HepG2 (cell line): Measurements from ENCODE around the gene RPS2. TPM values are rescaled to one million over a fixed set of nuclear protein-coding genes. Genes with fewer than 3 reads are reported as not detected.

Experiments used
- ATAC-seq: fragments of 200-7000 bp; cut with Tn5 transposase; 3 replicates; pipeline ENCODE4 v1.9.1; 2020; ENCODE audit warnings: mild to moderate bottlenecking, moderate library complexity
- BruUV-seq: library from RNA; stranded (reverse); fragments of 400-500 nt; replicated peaks from 2 replicates; lab custom pipeline; 2021; lab: Mats Ljungman, UMichigan
- CTCF ChIA-PET: fragments of 300-600 bp; formaldehyde crosslinking; extraction: SDS; loops from one replicate; lab custom pipeline; 2021; ENCODE audit warnings: low total read pairs, inconsistent platforms, low intra/inter-chr PET ratio; lab: Yijun Ruan, JAX
- POLR2A ChIA-PET: fragments of 350-600 bp; sonication (Branson Sonifier 250); formaldehyde crosslinking; loops from one replicate; lab custom pipeline; 2020; ENCODE audit warnings: antibody characterized with exemption, inconsistent platforms; lab: Yijun Ruan, JAX
- DNase-seq: peaks from one replicate; pipeline ENCODE4 v3.0.0-alpha.2; 2015; ENCODE audit warnings: low spot score
- FAIRE-seq: peaks from 3 replicates; lab custom pipeline; 2011; peaks lifted over from hg19 to GRCh38; lab: Jason Lieb, UNC
- H2AFZ ChIP-seq: one replicate; pipeline ENCODE4 v1.6.1; 2011; ENCODE audit warnings: low read length, inconsistent platforms
- H3K27ac ChIP-seq: fragments of 300-600 bp; 3 replicates; pipeline ENCODE4 v1.8.0; 2011; ENCODE audit warnings: mixed run types, mild to moderate bottlenecking, mixed read lengths, low read length, inconsistent platforms; ENCODE audit not compliant: insufficient read depth; ENCODE audit errors: extremely low read length
- H3K27me3 ChIP-seq, 2 experiments: fragments of 200-600 bp in 1 of 2; 2 replicates in 1 of 2; 3 replicates in 1 of 2; pipeline versions ENCODE4 v1.6.0 to v1.8.0; 2011; ENCODE audit warnings: low read length in 2 of 2, mild to moderate bottlenecking in 2 of 2, moderate library complexity in 2 of 2, inconsistent platforms in 1 of 2; ENCODE audit not compliant: insufficient read depth in 2 of 2, control insufficient read depth in 1 of 2
- H3K36me3 ChIP-seq, 2 experiments: fragments of 200-600 bp in 1 of 2; replicated peaks in 1 of 2; 2 replicates in 1 of 2; 3 replicates in 1 of 2; pipeline versions ENCODE4 v1.5.1 to v1.8.0; 2011; ENCODE audit warnings: low read length in 2 of 2, inconsistent platforms in 1 of 2; ENCODE audit not compliant: insufficient read depth in 2 of 2, control insufficient read depth in 1 of 2
- H3K4me1 ChIP-seq: 2 replicates; pipeline ENCODE4 v1.5.1; 2012; ENCODE audit warnings: low read length, inconsistent platforms; ENCODE audit not compliant: insufficient read depth
- H3K4me2 ChIP-seq: 2 replicates; pipeline ENCODE4 v1.6.0; 2011; ENCODE audit warnings: low read depth, low read length, inconsistent platforms
- H3K4me3 ChIP-seq, 3 experiments: fragments of 200-600 bp in 1 of 3; sonication (generic), shearing (Covaris generic) in 1 of 3; replicated peaks in 1 of 3; 2 replicates each; pipeline ENCODE4 v1.5.1; 2011 to 2016; ENCODE audit warnings: low read length in 3 of 3, inconsistent platforms in 2 of 3, low read depth in 2 of 3, mild to moderate bottlenecking in 2 of 3, control low read depth in 1 of 3, mixed read lengths in 1 of 3; ENCODE audit not compliant: insufficient read depth in 1 of 3
- H3K79me2 ChIP-seq: one replicate; pipeline ENCODE4 v1.6.1; 2011; ENCODE audit warnings: low read length, inconsistent platforms; ENCODE audit not compliant: insufficient read depth
- H3K9ac ChIP-seq: 2 replicates; pipeline ENCODE4 v1.6.0; 2011; ENCODE audit warnings: mild to moderate bottlenecking, low read depth, low read length, inconsistent platforms; ENCODE audit not compliant: insufficient read depth
- H3K9me3 ChIP-seq: 2 replicates; pipeline ENCODE4 v1.5.1; 2012; ENCODE audit warnings: mild to moderate bottlenecking, low read length
- H4K20me1 ChIP-seq: 2 replicates; pipeline ENCODE4 v1.6.0; 2011; ENCODE audit warnings: inconsistent platforms, mild to moderate bottlenecking, low read length, moderate library complexity; ENCODE audit not compliant: insufficient read depth
- WGBS: methylation state at CpG from one replicate; pipeline ENCODE4 v1.1.6; 2017; ENCODE audit warnings: low lambda C conversion rate; 5-methylcytosine and 5-hydroxymethylcytosine counted together
- in situ Hi-C: cut with HindIII; loops from 2 replicates; pipeline ENCODE4 v1.10.0; 2017; ENCODE audit warnings: low pct_unique_long_range_greater_than_20kb; ENCODE audit not compliant: extremely low pct_ligation_motif_present
- intact Hi-C: fragments of 100-400 bp; cut with micrococcal nuclease; formaldehyde crosslinking; loops from one replicate; pipeline ENCODE4 v1.10.0; 2022; ENCODE audit not compliant: unreplicated experiment
- polyA plus RNA-seq, 8 experiments: library from polyadenylated mRNA; depleted of rRNA in 3 of 8; stranded (reverse) in 7 of 8; unstranded in 1 of 8; fragments of >200 nt; fragmentation: Illumina TruSeq in 4 of 8; extraction: Trizol in 4 of 8; gene quantifications; 2 replicates each; pipeline versions ENCODE4 v1.2.1 to v1.2.3, GENCODE V29; 2011 to 2016; ENCODE audit warnings: low read depth in 4 of 8, missing spikeins in 1 of 8, mixed read lengths in 1 of 8; ENCODE audit not compliant: insufficient read depth in 1 of 8
- total RNA-seq, 5 experiments: library from RNA; depleted of rRNA; stranded (reverse); fragments of >200 nt; fragmentation: Illumina TruSeq; extraction: Trizol; gene quantifications; 2 replicates each; pipeline ENCODE4 v1.2.3, GENCODE V29; 2016; ENCODE audit warnings: low read depth in 1 of 5
- TF ChIP-seq, protein P1 (sequence below): IDR thresholded peaks from 2 replicates; pipeline ENCODE4 v1.6.1; 2016; ENCODE audit warnings: mild to moderate bottlenecking
- TF ChIP-seq, protein P2 (sequence below): sonication (generic); formaldehyde crosslinking; IDR thresholded peaks from 2 replicates; pipeline ENCODE4 v1.5.1; 2020; ENCODE audit warnings: mild to moderate bottlenecking, missing genetic modification reagents, moderate library complexity

The RPS2 gene
- total and polyA plus RNA-seq, 2 of the 13 experiments (the other 11 are each of a cell fraction or from before 2014, with no cell fraction given) = 1,908 to 4,514 TPM

DNA sequence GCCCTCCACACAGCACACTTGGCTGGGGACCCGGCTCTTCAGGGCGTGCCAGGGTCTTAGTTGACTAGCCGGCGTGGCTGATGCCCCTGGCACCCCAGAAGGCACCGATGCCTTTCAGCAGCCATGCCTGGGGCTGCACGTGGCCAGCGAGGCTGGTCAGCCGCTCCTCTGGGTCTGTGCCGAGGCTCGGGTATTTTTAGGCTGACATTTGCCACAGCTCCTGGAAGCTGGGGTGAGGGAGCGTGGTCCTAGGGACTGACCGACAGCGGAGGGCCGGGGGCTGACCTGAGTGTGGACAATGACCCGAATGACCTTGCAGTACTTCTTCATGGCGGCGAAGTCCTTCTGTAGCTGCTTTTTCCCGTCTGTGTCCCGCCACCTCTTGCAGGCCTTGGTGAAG lies 14.1 kb downstream of the RPS2 start:
- no peak for FAIRE-seq
- Histone ChIP-seq H4K20me1 (no peaks in the 10 kb centered on the region), H3K27ac (no peak overlapping the region), H3K27me3 (peaks cover 3 to 23% of the 10 kb centered on the region in 2 experiments; a peak in 4 of 5 replicates), H3K4me3 (no peak overlapping the region; a peak in 1 of 6 replicates), H3K9me3 (no peaks in the 10 kb centered on the region), H3K9ac (no peak overlapping the region), H2AFZ (no peak overlapping the region), H3K4me1 (peaks cover 34% of the 10 kb centered on the region), H3K36me3 (no peaks in the 10 kb centered on the region), H3K4me2 (peak overlapping the region; percentile 32; the same call in 1 of the 2 replicates), H3K79me2 (no peaks in the 10 kb centered on the region)
- TF ChIP-seq, protein P1, sequence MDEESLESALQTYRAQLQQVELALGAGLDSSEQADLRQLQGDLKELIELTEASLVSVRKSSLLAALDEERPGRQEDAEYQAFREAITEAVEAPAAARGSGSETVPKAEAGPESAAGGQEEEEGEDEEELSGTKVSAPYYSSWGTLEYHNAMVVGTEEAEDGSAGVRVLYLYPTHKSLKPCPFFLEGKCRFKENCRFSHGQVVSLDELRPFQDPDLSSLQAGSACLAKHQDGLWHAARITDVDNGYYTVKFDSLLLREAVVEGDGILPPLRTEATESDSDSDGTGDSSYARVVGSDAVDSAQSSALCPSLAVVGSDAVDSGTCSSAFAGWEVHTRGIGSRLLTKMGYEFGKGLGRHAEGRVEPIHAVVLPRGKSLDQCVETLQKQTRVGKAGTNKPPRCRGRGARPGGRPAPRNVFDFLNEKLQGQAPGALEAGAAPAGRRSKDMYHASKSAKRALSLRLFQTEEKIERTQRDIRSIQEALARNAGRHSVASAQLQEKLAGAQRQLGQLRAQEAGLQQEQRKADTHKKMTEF (CRISPR knock-in tag) = no peak
- TF ChIP-seq, protein P2, sequence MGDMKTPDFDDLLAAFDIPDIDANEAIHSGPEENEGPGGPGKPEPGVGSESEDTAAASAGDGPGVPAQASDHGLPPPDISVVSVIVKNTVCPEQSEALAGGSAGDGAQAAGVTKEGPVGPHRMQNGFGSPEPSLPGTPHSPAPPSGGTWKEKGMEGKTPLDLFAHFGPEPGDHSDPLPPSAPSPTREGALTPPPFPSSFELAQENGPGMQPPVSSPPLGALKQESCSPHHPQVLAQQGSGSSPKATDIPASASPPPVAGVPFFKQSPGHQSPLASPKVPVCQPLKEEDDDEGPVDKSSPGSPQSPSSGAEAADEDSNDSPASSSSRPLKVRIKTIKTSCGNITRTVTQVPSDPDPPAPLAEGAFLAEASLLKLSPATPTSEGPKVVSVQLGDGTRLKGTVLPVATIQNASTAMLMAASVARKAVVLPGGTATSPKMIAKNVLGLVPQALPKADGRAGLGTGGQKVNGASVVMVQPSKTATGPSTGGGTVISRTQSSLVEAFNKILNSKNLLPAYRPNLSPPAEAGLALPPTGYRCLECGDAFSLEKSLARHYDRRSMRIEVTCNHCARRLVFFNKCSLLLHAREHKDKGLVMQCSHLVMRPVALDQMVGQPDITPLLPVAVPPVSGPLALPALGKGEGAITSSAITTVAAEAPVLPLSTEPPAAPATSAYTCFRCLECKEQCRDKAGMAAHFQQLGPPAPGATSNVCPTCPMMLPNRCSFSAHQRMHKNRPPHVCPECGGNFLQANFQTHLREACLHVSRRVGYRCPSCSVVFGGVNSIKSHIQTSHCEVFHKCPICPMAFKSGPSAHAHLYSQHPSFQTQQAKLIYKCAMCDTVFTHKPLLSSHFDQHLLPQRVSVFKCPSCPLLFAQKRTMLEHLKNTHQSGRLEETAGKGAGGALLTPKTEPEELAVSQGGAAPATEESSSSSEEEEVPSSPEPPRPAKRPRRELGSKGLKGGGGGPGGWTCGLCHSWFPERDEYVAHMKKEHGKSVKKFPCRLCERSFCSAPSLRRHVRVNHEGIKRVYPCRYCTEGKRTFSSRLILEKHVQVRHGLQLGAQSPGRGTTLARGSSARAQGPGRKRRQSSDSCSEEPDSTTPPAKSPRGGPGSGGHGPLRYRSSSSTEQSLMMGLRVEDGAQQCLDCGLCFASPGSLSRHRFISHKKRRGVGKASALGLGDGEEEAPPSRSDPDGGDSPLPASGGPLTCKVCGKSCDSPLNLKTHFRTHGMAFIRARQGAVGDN (CRISPR knock-in tag) = 0 out of 2 replicates have a peak, but pooled peaks have one; percentile 35
- in situ Hi-C loops = no loop called here
- ATAC-seq = no peak
- BruUV-seq = no TSS peak
- WGBS = 85% methylated on average over 6 of the region's 19 CpGs
- intact Hi-C loops = no loop called here
- DNase-seq = no peak
- ChIA-PET CTCF (no interaction called here), POLR2A (interaction anchor here (1.5 to 3.6 kb wide), 3 partner anchors 7 to 14 kb away, joined by 8 to 27 read pairs (median 26); partner anchors contain the start of genes MSRB1 and RPS2)
